NCI-H524 (cell line): ENCODE measurements around the gene TCP11L2.

Experiments
- DNase-seq, 2 experiments: peaks; one replicate each; lab custom pipeline; 2025; lab: John Stamatoyannopoulos, UW

The TCP11L2 gene

DNA sequence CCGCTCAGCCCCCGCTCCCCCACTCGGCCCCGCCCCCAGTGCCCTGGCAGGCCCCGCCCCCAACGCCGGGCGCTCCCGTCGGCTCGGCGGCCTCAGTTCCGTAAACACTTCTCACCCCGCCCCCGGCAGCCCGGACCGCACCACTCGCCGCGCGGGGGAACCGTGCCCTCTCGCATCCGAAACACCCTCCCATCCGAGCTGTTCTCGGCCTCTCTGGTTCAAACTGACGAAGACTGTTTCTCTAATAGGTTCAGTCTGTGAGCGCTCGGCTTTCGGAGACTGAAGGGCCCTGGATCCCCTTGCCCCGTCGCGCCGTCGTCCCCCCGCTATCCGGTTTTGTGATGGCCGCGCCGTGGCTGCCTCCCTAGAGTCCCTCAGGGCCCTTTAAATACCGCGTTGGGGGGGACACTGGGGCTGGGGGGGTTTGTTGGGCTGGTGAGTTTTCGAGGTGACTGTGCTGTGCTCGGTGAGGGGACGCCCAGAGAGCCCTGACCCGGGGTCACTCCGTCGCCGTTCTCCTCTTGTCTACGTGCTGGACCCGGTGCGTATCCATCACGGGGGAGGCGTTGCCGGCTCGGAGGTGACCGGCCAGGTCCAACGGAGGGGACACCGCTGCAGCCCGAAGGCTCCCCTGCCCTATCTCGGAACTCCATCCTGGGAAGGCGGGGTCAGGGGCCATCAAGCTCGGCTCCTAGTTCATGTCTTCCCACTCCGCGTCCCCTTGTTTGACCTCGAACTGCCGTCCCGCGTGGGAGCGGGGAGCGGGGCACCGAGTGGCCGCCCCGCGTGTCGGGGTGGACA lies at the start of gene TCP11L2:
TSS of gene TCP11L2 (plus strand) at position 333 of the 801 bp plus-strand sequence. CDS start 8,343 bp downstream, outside the sequence.
- peak; percentile 34 to 68 for DNase-seq

DNA sequence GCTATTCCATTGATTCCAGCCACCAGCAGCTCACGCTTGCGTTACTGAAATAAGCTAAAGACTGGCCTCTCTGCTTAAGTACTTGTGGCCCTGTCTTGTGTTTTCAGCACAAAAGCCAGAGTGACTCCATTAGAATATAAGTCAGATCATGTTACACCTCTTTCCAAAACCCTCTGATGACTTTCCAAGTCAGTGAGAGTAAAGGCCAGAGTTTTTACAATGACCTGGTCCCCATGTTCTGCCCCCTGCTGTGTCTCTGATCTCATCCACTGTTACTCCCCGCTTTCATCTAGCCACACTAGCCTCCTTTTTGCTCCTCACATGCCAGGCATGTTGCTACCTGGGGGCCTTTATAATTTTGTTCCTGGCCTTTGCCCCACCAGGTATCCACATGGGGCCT lies 47.8 kb upstream of the TCP11L2 start:
- peak in 1 of 2 experiments; percentile 66 for DNase-seq

- DNase-seq, result no peak
Measured at GRCh38 chr12:106255493-106255892, 47.0 kb upstream of the TCP11L2 start.

DNA sequence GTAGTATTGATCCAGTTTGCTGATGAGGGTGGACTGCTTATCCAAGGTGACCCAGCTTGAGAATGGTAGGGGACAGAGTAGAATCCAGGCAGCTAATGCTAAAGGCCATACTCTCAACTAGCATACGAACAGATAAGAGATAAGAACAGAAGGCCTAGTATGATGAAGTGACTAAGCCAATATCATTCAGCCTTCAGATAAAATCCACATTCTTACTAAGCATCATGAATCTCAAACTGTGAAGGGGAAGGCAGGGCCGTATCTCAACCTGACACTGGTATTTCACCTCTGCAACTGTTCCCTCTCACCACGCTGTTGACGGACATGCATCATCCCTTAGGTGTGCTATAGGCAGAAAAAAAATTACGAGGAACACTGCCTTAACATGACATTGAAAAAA lies 46.6 kb upstream of the TCP11L2 start:
- no peak for DNase-seq

DNA sequence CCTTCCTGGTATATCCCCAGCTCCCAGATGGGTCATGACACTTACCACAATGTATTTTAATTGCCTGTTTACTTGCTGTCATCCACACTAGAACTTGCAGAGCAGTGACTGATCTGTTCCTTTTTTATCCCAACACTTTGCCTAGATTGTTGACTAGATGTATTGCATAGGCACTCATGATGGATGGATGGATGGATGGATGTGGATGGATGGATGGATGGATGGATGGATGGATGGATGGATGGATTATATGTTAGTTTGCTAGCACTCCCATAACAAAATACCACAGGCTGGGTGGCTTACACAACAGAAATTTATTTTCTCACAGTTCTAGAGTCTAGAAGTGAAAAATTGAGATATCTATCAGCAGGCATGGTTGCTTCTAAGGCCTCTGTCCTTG lies 46.0 kb upstream of the TCP11L2 start:
- no peak for DNase-seq

DNA sequence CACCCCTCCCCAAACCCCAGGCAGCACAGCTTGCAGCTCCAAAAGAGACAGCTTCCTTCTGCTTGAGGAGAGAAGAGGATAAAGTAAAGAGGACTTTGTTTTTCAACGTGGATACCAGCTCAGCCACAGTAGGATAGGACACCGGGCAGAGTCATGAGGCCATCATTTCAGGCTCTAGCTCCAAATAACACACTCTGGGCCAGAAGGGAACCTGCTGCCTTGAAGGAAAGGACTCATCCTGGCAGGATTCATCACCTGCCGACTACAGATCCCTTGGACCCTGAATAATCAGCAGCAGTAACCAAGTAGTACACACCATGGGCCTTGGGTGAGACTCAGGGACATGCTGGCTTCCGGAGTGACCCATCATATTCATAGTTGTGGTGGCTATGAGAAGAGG lies 44.3 kb upstream of the TCP11L2 start:
- no peak for DNase-seq

DNA sequence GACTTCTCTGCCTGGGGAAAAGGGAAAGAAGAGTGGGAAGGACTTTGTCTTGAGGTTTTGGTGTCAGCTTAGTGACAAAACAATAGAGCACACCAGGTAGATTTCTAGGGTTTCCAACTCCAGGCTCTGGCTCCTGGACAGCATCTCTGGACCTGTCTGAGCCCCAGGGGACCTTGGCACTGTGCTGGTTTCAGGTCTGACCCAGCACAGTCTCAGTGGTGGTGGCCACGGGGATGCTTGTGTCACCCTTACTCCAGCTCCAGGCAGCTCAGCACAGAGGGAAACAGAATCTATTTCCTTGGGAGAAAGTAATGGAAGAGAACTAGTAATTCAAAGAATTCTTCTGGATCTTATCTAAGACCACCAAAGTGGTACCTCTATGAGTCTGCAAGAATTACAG lies 43.6 kb upstream of the TCP11L2 start:
- no peak for DNase-seq

- no peak for DNase-seq
Measured at GRCh38 chr12:106265116-106265515, 37.4 kb upstream of the TCP11L2 start.

GRCh38 chr12:106267535-106267934 lies 35.0 kb upstream of the TCP11L2 start:
- DNase-seq, result no peak

DNA sequence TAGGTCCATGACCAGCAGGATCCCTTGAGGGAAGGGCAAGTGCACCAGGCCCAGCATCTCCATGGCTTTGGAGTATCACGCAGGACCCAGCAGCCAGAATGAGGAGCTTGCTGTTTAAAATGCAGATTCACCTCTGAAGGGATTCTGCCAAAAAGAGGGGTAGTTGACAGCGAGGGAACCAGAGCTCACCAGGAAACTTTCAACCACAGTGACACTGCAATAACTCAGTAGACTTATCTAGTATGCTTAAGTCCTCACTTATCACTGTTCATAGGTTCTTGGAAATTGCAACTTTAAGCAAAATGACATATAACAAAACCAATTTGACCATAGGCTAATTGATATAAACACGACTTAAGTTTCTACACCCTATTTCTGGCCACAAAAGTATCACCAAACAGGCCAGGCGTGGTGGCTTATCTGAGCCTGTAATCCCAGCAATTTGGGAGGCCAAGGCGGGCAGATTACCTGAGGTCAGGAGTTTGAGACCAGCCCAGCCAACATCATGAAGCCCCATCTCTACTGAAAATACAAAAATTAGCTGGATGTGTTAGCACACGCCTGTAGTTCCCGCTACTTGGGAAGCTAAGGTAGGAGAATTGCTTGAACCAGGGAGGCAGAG lies 33.3 kb upstream of the TCP11L2 start:
- no peak for DNase-seq

GRCh38 chr12:106271575-106272505 lies 30.7 kb upstream of the TCP11L2 start:
- no peak for DNase-seq

GRCh38 chr12:106273491-106273890 lies 29.0 kb upstream of the TCP11L2 start:
- no peak for DNase-seq

DNA sequence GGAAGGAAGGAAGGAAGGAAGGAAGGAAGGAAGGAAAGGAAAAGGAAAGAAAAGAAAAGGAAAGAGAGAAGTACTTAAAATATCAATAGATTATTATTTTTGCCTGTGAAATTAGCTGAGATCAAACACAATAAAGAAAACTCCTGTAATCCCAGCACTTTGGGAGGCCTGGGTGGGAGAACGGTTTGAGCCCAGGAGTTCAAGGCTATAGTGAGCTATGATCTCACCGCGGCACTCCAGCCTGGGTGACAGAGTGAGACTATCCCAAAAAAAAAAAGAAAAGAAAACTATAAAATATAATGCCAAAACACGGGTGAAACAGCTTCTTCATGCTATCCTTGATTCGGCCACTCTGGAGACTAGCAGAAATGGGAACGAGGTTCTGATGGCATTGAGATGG lies 28.5 kb upstream of the TCP11L2 start:
- no peak for DNase-seq

DNA sequence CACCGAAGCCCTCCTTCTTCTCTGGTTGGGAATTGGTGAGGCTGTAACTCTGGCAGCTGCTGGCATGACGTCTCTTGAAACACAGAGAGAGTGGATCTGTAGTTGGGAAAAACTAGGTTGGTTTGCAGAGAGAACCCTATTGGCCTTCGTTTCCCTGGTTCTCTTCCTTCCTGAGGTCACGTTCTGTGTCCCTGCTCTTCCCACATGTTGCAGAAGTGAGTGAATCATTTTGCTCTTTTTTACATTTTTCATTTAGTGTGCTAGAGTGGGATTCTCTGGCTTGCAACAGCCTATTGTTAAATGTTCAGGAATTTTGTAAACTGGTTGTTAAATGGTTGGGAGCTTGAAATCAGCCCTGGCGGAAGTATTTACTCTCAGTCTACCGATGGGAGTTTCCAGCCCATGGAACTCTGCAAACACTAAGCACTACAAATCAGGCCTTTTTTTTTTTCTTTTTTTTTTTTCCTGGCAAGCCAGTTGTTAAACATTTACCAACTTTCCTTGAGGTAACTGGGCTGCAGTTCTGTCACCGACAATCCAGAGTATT lies 27.9 kb upstream of the TCP11L2 start:
- DNase-seq, result no peak

DNA sequence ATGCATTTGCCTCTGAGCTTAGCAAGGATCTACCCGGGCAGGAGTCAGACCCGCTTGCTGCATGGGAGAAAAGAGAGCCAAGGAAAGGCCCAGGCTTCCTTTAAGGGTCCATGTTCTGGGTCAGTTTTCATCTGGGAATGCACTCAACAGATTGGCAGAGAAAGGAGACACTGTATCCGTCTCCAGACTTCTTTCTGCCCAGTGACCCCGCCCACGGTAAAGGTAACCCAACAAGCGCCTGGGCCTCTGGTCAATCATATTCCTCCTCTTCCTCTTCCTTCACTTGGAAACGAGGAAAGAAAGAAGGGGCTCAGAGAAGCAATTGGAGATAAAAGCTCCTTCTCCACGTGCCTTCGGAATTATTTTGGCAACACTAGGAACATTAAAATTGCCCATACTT lies 27.1 kb upstream of the TCP11L2 start:
- DNase-seq, result no peak

DNA sequence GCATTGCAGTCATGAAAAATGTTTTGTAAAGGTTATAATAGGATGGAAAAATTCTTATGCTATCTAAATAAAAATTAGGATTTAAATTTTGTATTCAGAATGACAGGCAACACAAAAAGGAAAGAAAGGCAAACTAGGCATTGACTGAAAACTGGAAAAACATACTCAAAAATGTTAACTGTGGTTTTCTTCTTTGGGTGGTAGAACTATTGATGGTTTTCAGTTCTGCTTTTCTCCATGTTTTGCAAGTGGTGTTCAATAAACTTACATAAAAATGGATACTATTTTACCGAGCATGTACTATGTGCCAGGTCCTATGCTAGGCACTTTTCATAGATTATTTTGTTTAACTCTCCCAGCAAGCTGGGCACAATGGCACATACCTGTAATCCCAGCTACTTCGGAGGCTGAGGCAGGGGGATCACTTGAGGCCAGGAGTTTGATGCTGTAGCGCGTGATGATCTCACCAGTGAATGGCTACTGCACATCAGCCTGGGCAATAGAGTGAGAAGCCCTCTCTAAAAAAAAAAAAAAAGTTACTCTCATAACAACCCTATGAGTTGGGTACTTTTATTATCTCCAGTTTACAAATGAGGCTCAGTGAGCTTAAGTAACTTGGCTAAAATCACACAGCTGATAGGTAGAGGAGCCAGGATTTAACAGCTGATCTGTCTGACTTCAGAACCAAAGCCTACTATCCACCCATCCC lies 26.3 kb upstream of the TCP11L2 start:
- DNase-seq, result no peak

- no peak for DNase-seq
Measured at GRCh38 chr12:106280106-106280505, 22.4 kb upstream of the TCP11L2 start.

DNA sequence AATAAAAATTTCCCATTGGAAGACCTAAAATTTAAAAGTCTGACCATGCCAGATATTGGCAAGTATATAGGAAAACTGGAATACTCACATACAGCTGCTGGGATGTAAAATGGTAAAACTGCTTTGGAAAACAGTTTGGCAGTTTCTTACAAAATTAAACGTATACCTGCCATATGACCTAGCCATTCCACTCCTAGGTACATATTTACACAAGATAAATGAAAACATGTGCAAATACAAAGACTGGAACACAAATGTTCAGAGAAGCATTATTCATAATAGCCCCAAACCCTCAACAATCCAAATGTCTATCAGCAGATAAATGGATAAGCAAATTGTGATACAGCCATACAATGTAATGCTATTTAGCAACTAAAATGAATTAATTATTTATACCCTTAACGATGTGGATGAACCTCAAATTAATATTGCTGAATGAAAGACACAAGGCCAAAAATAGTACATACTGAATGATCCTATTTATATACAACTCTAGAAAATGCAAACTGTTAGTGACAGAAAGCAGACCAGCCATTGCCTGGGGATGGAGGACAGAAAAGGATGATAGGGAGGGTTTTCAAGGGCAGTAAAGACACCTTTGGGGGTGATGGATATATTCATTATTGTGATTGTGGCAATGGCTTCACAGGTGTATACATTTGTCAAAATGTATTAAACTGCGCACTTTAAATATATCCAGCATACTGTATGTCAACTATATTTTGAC lies 21.3 kb upstream of the TCP11L2 start:
- DNase-seq, result no peak

DNA sequence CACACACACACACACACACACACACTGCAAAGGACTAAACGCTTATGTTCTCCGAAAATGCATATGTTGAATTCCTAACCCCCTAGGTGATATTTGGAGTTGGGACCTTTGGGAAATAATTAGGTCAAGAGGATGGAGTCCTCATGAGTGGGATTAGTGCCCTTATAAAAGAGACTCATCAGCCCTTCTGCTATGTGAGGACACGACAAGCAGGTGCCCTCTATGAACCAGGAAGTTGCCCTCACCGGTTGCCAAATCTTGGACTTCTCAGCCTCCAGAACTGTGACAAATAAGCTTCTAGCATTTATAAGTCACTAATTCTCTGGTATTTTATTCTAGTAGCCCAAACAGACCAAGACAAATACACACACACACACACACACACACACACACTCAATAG lies 20.7 kb upstream of the TCP11L2 start:
- no peak for DNase-seq

- peak; percentile 27 to 50 for DNase-seq
Measured at GRCh38 chr12:106282457-106283097, 20.0 kb upstream of the TCP11L2 start.
